ENCODE measurements around the gene RPS16.

GRCh38 chr19:39463403-39463802, 27.7 kb upstream of the RPS16 start:
- TF ChIP-seq CTCF (IDR thresholded peaks at IDR 0.05; ENCODE audit: poor library complexity) (no peak), EZH2 (IDR thresholded peaks at IDR 0.05; ENCODE audit: borderline replicate concordance) (no peak), EZH2phosphoT487 (IDR thresholded peaks at IDR 0.05; ENCODE audit: low read depth, severe bottlenecking, unreplicated experiment) (no peak)

All from hepatocyte (in vitro differentiated cells).